ENCODE measurements around the gene RAD51B.

DNA sequence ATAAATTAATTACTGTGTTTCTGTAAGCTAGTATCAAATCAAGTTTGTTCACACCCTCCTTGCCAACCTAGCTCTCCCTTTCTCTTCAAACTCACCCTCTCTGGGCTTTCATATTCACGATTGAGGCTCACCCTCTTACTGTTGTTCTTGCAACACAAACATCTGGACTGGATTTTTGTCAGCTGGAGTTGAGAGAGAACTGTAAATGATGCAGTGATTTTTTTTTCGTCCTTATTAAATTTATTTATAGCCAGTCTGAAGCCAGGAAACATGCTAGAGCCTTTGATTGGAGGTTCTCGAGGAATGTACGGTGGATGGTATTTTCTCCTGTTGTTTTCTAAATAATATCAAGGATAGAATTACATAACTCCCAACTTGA is 488.2 kb downstream of the RAD51B start:
- no peak for TF ChIP-seq POLR2A (IDR thresholded peaks at IDR 0.05)
- TF ChIP-seq, protein P1, sequence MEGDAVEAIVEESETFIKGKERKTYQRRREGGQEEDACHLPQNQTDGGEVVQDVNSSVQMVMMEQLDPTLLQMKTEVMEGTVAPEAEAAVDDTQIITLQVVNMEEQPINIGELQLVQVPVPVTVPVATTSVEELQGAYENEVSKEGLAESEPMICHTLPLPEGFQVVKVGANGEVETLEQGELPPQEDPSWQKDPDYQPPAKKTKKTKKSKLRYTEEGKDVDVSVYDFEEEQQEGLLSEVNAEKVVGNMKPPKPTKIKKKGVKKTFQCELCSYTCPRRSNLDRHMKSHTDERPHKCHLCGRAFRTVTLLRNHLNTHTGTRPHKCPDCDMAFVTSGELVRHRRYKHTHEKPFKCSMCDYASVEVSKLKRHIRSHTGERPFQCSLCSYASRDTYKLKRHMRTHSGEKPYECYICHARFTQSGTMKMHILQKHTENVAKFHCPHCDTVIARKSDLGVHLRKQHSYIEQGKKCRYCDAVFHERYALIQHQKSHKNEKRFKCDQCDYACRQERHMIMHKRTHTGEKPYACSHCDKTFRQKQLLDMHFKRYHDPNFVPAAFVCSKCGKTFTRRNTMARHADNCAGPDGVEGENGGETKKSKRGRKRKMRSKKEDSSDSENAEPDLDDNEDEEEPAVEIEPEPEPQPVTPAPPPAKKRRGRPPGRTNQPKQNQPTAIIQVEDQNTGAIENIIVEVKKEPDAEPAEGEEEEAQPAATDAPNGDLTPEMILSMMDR (IDR thresholded peaks at IDR 0.05) = no peak
